PC-3 (cell line): ENCODE measurements around the gene SCYL1. TPM values are rescaled to one million over a fixed set of nuclear protein-coding genes. Genes with fewer than 3 reads are reported as not detected.

ENCODE experiments used
- ATAC-seq: fragments of 200-7000 bp; cut with Tn5 transposase; 2 replicates; pipeline ENCODE4 v1.9.1; 2020; ENCODE audit warnings: mild to moderate bottlenecking, moderate library complexity
- BruUV-seq: library from RNA; stranded (reverse); fragments of 400-500 nt; replicated peaks from 2 replicates; lab custom pipeline; 2021; lab: Mats Ljungman, UMichigan
- CTCF ChIA-PET: fragments of 300-600 bp; sonication (Branson Sonifier 250); formaldehyde crosslinking; loops from one replicate; lab custom pipeline; 2022; ENCODE audit warnings: antibody characterized with exemption; lab: Charles Lee
- POLR2A ChIA-PET: fragments of 300-600 bp; sonication (Branson Sonifier 250); formaldehyde crosslinking; loops from one replicate; lab custom pipeline; 2022; ENCODE audit warnings: antibody characterized with exemption; ENCODE audit not compliant: unreplicated experiment; lab: Charles Lee
- DNase-seq: peaks from one replicate; pipeline ENCODE4 v3.0.0-alpha.2; 2015
- H2AFZ ChIP-seq: fragments of 300-600 bp; sonication (generic); 2 replicates; pipeline ENCODE4 v1.6.0; 2016; ENCODE audit warnings: antibody characterized with exemption, low read length
- H3F3A ChIP-seq: fragments of 300-600 bp; sonication (generic); one replicate; pipeline ENCODE4 v1.6.0; 2017; ENCODE audit warnings: antibody characterized with exemption, low read length, control low read depth, mild to moderate bottlenecking; ENCODE audit not compliant: unreplicated experiment
- H3K27ac ChIP-seq: fragments of 300-600 bp; sonication (generic); 2 replicates; pipeline ENCODE4 v1.5.1; 2016; ENCODE audit warnings: mild to moderate bottlenecking, low read length
- H3K27me3 ChIP-seq: fragments of 300-600 bp; sonication (generic); 2 replicates; pipeline ENCODE4 v1.6.1; 2016; ENCODE audit warnings: low read length, mixed read lengths
- H3K36me3 ChIP-seq: fragments of 300-600 bp; sonication (generic); 2 replicates; pipeline ENCODE4 v1.6.1; 2016; ENCODE audit warnings: low read depth, mixed run types, low read length, mixed read lengths
- H3K4me1 ChIP-seq: fragments of 300-600 bp; sonication (generic); 2 replicates; pipeline ENCODE4 v1.5.1; 2016; ENCODE audit warnings: low read length; ENCODE audit not compliant: insufficient read depth
- H3K4me2 ChIP-seq: fragments of 300-600 bp; sonication (generic); 2 replicates; pipeline ENCODE4 v1.6.0; 2016; ENCODE audit warnings: low read length
- H3K4me3 ChIP-seq: fragments of 300-600 bp; sonication (generic); 2 replicates; pipeline ENCODE4 v1.5.1; 2016; ENCODE audit warnings: mild to moderate bottlenecking, low read length, mixed read lengths
- H3K79me2 ChIP-seq: fragments of 300-600 bp; sonication (generic); 2 replicates; pipeline ENCODE4 v1.6.1; 2017; ENCODE audit warnings: low read length, mixed read lengths
- H3K9ac ChIP-seq: fragments of 300-600 bp; sonication (generic); 2 replicates; pipeline ENCODE4 v1.6.0; 2016; ENCODE audit warnings: mild to moderate bottlenecking, low read length
- H3K9me2 ChIP-seq: fragments of 300-600 bp; sonication (generic); replicated peaks from 2 replicates; pipeline ENCODE4 v1.6.1; 2016; ENCODE audit warnings: mixed run types, low read length, mixed read lengths
- H3K9me3 ChIP-seq: fragments of 300-600 bp; sonication (generic); 2 replicates; pipeline ENCODE4 v1.6.1; 2016; ENCODE audit warnings: low read length, mixed read lengths
- H4K20me1 ChIP-seq: fragments of 300-600 bp; sonication (generic); 2 replicates; pipeline ENCODE4 v1.6.1; 2016; ENCODE audit warnings: low read length, mixed read lengths
- EZH2 ChIP-seq: fragments of 300-600 bp; sonication (generic); IDR thresholded peaks from one replicate; pipeline ENCODE4 v1.6.1; 2017; ENCODE audit warnings: antibody characterized with exemption, mild to moderate bottlenecking, low read length; ENCODE audit not compliant: unreplicated experiment
- EZH2phosphoT487 ChIP-seq: fragments of 300-600 bp; sonication (generic); IDR thresholded peaks from 2 replicates; pipeline ENCODE4 v1.6.1; 2018; ENCODE audit warnings: mild to moderate bottlenecking, antibody characterized with exemption, low read length, borderline replicate concordance
- intact Hi-C: fragments of 100-400 bp; cut with micrococcal nuclease; formaldehyde crosslinking; loops from 2 replicates; pipeline ENCODE4 v1.9.0; 2023
- total RNA-seq: library from RNA; depleted of rRNA; stranded (reverse); fragments of >200 nt; gene quantifications from 2 replicates; pipeline ENCODE4 v1.2.3, GENCODE V29; 2014
- TF ChIP-seq, protein P1 (sequence below): fragments of 300-600 bp; sonication (generic); conservative IDR thresholded peaks from 2 replicates; pipeline ENCODE4 v1.5.1; 2017; ENCODE audit warnings: antibody characterized with exemption, low read depth, mild to moderate bottlenecking, low read length

SCYL1 gene
- total RNA-seq, 1 experiment from 2014 or later = 201 TPM

DNA sequence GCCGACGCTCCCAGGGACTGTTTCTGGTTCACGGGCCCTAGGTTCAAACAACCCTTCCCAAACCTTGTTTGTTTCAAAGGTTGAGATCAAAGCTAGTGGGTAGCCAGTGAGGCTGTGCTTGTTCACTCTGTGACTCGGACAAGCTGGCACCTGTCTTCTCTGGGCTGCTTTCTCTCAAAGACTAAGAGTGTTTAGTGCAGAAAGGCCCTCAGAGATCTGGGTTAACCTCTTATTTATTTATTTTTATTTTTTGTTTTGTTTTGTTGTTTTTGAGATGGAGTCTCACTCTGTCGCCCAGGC lies 39.0 kb upstream of the SCYL1 start:
- H3K27me3 ChIP-seq = no peaks in the 10 kb centered on the region
- no peak for ATAC-seq
- H3K9me3 ChIP-seq = no peaks in the 10 kb centered on the region
- H2AFZ ChIP-seq = no peak overlapping the region
- BruUV-seq = no TSS peak
- no peaks in the 10 kb centered on the region for H3K9me2 ChIP-seq
- ChIA-PET POLR2A (interaction anchor here (0.6 to 1.3 kb wide), 2 partner anchors 8 to 15 kb away, joined by 3 read pairs; no protein-coding TSS in a partner anchor), CTCF (no interaction called here)
- H3K9ac ChIP-seq = no peak overlapping the region
- DNase-seq = no peak
- H3K4me3 ChIP-seq = no peak overlapping the region
- no peaks in the 10 kb centered on the region for H3F3A ChIP-seq
- H3K36me3 ChIP-seq = no peaks in the 10 kb centered on the region
- intact Hi-C loops = no loop called here
- no peaks in the 10 kb centered on the region for H3K79me2 ChIP-seq
- H4K20me1 ChIP-seq = no peaks in the 10 kb centered on the region
- TF ChIP-seq EZH2 (no peak), EZH2phosphoT487 (no peak)
- TF ChIP-seq, protein P1, sequence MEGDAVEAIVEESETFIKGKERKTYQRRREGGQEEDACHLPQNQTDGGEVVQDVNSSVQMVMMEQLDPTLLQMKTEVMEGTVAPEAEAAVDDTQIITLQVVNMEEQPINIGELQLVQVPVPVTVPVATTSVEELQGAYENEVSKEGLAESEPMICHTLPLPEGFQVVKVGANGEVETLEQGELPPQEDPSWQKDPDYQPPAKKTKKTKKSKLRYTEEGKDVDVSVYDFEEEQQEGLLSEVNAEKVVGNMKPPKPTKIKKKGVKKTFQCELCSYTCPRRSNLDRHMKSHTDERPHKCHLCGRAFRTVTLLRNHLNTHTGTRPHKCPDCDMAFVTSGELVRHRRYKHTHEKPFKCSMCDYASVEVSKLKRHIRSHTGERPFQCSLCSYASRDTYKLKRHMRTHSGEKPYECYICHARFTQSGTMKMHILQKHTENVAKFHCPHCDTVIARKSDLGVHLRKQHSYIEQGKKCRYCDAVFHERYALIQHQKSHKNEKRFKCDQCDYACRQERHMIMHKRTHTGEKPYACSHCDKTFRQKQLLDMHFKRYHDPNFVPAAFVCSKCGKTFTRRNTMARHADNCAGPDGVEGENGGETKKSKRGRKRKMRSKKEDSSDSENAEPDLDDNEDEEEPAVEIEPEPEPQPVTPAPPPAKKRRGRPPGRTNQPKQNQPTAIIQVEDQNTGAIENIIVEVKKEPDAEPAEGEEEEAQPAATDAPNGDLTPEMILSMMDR = no peak
- H3K4me2 ChIP-seq = no peak overlapping the region
- H3K4me1 ChIP-seq = peaks cover 28% of the 10 kb centered on the region
- no peak overlapping the region for H3K27ac ChIP-seq

DNA sequence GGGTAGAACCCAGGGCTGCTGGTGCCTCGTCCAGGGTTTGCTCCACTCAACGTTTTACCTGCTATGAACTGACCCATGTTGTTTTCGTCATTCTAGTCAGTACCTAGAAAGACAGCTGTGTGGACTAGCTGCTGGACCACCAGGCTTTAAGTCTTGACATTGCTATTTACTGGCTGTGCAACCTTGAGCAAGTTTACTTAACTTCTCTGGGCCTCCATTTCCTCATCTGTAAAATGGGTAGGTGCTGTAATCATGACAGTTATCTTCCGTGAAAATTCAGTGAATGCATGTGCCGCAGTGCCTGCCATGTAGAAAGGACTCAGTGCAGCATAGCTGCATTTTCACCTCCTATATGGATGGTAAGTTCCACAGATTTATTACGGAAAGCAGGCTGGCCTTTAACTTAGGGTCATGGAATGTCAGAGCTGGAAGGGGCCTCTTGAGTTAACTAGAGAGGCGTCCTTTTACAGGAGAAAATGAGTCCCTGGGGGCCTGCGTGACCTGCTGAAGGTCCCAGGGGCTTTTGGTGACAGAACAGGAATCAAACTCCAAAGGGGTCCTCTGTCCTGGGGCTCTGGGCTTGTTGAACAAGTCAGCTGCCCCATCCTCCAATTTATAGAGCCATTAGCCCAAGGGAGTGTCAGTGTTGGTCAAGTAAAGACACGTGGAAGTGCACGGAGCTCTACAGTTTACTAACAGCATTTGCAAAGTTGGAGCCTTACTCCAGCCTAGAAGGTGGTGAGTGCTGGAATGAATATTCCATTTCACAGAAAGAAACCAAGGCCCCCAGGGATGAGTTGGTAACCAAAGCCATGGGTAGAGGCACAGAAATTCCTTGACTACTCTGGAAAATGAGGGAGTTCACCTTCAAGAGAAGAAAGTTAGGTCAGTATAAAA lies 38.1 kb upstream of the SCYL1 start:
- no peak for DNase-seq
- Histone ChIP-seq H2AFZ (no peak overlapping the region), H3K27ac (no peak overlapping the region), H3F3A (no peaks in the 10 kb centered on the region), H3K4me1 (peaks cover 32% of the 10 kb centered on the region), H4K20me1 (no peaks in the 10 kb centered on the region), H3K9me2 (no peaks in the 10 kb centered on the region), H3K79me2 (no peaks in the 10 kb centered on the region), H3K27me3 (no peaks in the 10 kb centered on the region), H3K36me3 (no peaks in the 10 kb centered on the region), H3K4me2 (no peak overlapping the region), H3K9me3 (no peaks in the 10 kb centered on the region), H3K4me3 (no peak overlapping the region), H3K9ac (no peak overlapping the region)
- intact Hi-C loops = no loop called here
- no peak for TF ChIP-seq EZH2phosphoT487
- TF ChIP-seq, protein P1 = no peak
- no peak for ATAC-seq
- BruUV-seq = TSS peak; percentile 14
- POLR2A ChIA-PET = interaction anchor here (0.6 to 2.6 kb wide), 2 partner anchors 9 to 12 kb away, joined by 4 to 21 read pairs; partner anchors contain the start of gene MALAT1
- CTCF ChIA-PET = interaction anchor here (0.7 kb wide), 1 partner anchor 211 kb away, joined by 5 read pairs; no protein-coding TSS in a partner anchor
